CD4-positive, CD25-positive, alpha-beta regulatory T cell (primary cell): ENCODE measurements around the gene TMEM169. TPM values are rescaled to one million over a fixed set of nuclear protein-coding genes. Genes with fewer than 3 reads are reported as not detected.

Experiments
- ATAC-seq, 2 donors: fragments of 150-1000 bp; cut with Tn5 transposase; one replicate each; pipeline ENCODE4 v1.10.0; 2021; ENCODE audit warnings: low read depth in 2 of 2, moderate number of reproducible peaks in 2 of 2, moderate library complexity in 1 of 2
- DNase-seq, 3 donors: peaks; one replicate each; pipeline versions ENCODE4 v3.0.0 to v3.0.0-alpha.2; 2012 to 2022; ENCODE audit warnings: mixed read lengths in 1 of 3
- H3K27ac ChIP-seq: one replicate; pipeline ENCODE4 v1.7.0; 2013; ENCODE audit warnings: mild to moderate bottlenecking, low read length; ENCODE audit not compliant: insufficient read depth, poor library complexity, severe bottlenecking
- H3K27me3 ChIP-seq: one replicate; pipeline ENCODE4 v1.7.0; 2013; ENCODE audit warnings: low read length; ENCODE audit not compliant: control insufficient read depth, insufficient read depth
- H3K36me3 ChIP-seq: one replicate; pipeline ENCODE4 v1.7.0; 2013; ENCODE audit warnings: mild to moderate bottlenecking, low read length, moderate library complexity; ENCODE audit not compliant: control insufficient read depth, insufficient read depth
- H3K4me1 ChIP-seq: 2 replicates; pipeline ENCODE4 v1.7.0; 2013; ENCODE audit warnings: mild to moderate bottlenecking, low read length; ENCODE audit not compliant: insufficient read depth, control insufficient read depth, poor library complexity, severe bottlenecking
- H3K4me3 ChIP-seq: one replicate; pipeline ENCODE4 v1.7.0; 2013; ENCODE audit warnings: low read depth, mild to moderate bottlenecking, low read length, moderate library complexity
- H3K9me3 ChIP-seq, 2 experiments: 1 replicate in 1 of 2; 2 replicates in 1 of 2; pipeline ENCODE4 v1.7.0; 2013; ENCODE audit warnings: low read length in 2 of 2, mild to moderate bottlenecking in 1 of 2, moderate library complexity in 1 of 2; ENCODE audit not compliant: control insufficient read depth in 2 of 2
- H3K27ac Mint-ChIP-seq, 3 donors: one replicate each; pipeline ENCODE4 v1.8.0; 2020 to 2022; ENCODE audit warnings: mild to moderate bottlenecking in 3 of 3, mixed read lengths in 3 of 3, moderate library complexity in 2 of 3
- H3K27me3 Mint-ChIP-seq: one replicate; pipeline ENCODE4 v1.8.0; 2022; ENCODE audit warnings: mild to moderate bottlenecking, mixed read lengths
- H3K36me3 Mint-ChIP-seq: one replicate; pipeline ENCODE4 v1.8.0; 2020; ENCODE audit warnings: mixed read lengths
- H3K4me1 Mint-ChIP-seq, 4 donors: one replicate each; pipeline ENCODE4 v1.8.0; 2020 to 2022; ENCODE audit warnings: mixed read lengths in 4 of 4, mild to moderate bottlenecking in 1 of 4
- H3K4me3 Mint-ChIP-seq, 4 donors: one replicate each; pipeline ENCODE4 v1.8.0; 2020 to 2022; ENCODE audit warnings: mild to moderate bottlenecking in 4 of 4, mixed read lengths in 4 of 4, moderate library complexity in 3 of 4
- H3K9me3 Mint-ChIP-seq, 7 donors: one replicate each; pipeline ENCODE4 v1.8.0; 2020 to 2022; ENCODE audit warnings: mixed read lengths in 7 of 7, mild to moderate bottlenecking in 3 of 7, moderate library complexity in 2 of 7
- polyA plus RNA-seq, 4 donors: library from polyadenylated mRNA; unstranded; fragments of 300-500 nt; fragmentation: Illumina TruSeq; gene quantifications; one replicate each; pipeline ENCODE4 v1.2.3, GENCODE V29; 2021
- total RNA-seq: library from RNA; stranded (reverse); gene quantifications from one replicate; pipeline ENCODE4 v1.2.3, GENCODE V29; 2022

Gene TMEM169
- total and polyA plus RNA-seq, 5 donors from 2014 or later, result 4.6 to 12.8 (median 8.0) TPM

GRCh38 chr2:216147172-216148131 lies 65.7 kb downstream of the TMEM169 start:
- peak in 1 of 3 donors; percentile 8 for DNase-seq
- Mint-ChIP-seq H3K9me3 (no peaks in the 10 kb centered on the region), H3K27ac (peak overlapping the region in 1 of 3 donors; percentile 70), H3K4me3 (no peak overlapping the region), H3K27me3 (no peaks in the 10 kb centered on the region), H3K36me3 (peaks cover 54% of the 10 kb centered on the region), H3K4me1 (peaks cover 21 to 32% (median 28%) of the 10 kb centered on the region in 4 donors)
- H3K36me3 ChIP-seq, result peaks cover 91% of the 10 kb centered on the region
- H3K27ac ChIP-seq, result no peak overlapping the region
- no peaks in the 10 kb centered on the region for H3K4me1 ChIP-seq
- no peaks in the 10 kb centered on the region for H3K9me3 ChIP-seq
- no peaks in the 10 kb centered on the region for H3K27me3 ChIP-seq
- H3K4me3 ChIP-seq, result no peak overlapping the region
- ATAC-seq, result no peak

- Mint-ChIP-seq H3K36me3 (peaks cover 55% of the 10 kb centered on the region), H3K27me3 (no peaks in the 10 kb centered on the region), H3K4me1 (peaks cover 28 to 37% (median 30%) of the 10 kb centered on the region in 4 donors), H3K27ac (peak overlapping the region; percentile 9 to 80 (median 31)), H3K4me3 (no peak overlapping the region), H3K9me3 (no peaks in the 10 kb centered on the region)
- Histone ChIP-seq H3K27ac (no peak overlapping the region), H3K9me3 (no peaks in the 10 kb centered on the region), H3K4me1 (no peaks in the 10 kb centered on the region), H3K36me3 (peaks cover 93% of the 10 kb centered on the region), H3K4me3 (no peak overlapping the region), H3K27me3 (no peaks in the 10 kb centered on the region)
- ATAC-seq, result no peak
- no peak for DNase-seq
Observed at GRCh38 chr2:216148983-216149382, 67.3 kb downstream of the TMEM169 start.

- peaks cover 93% of the 10 kb centered on the region for H3K36me3 ChIP-seq
- H3K4me3 Mint-ChIP-seq, result no peak overlapping the region
- no peaks in the 10 kb centered on the region for H3K4me1 ChIP-seq
- no peaks in the 10 kb centered on the region for H3K9me3 Mint-ChIP-seq
- peak overlapping the region in 2 of 3 donors; percentile 31 to 39 for H3K27ac Mint-ChIP-seq
- no peaks in the 10 kb centered on the region for H3K27me3 Mint-ChIP-seq
- H3K9me3 ChIP-seq, result no peaks in the 10 kb centered on the region
- DNase-seq (no peak), ATAC-seq (no peak)
- H3K27me3 ChIP-seq, result no peaks in the 10 kb centered on the region
- no peak overlapping the region for H3K4me3 ChIP-seq
- H3K36me3 Mint-ChIP-seq, result peaks cover 59% of the 10 kb centered on the region
- H3K27ac ChIP-seq, result no peak overlapping the region
- peaks cover 28 to 37% (median 32%) of the 10 kb centered on the region in 4 donors for H3K4me1 Mint-ChIP-seq
Observed at GRCh38 chr2:216149741-216150140, 68.0 kb downstream of the TMEM169 start.

- Mint-ChIP-seq H3K27me3 (no peaks in the 10 kb centered on the region), H3K4me1 (peaks cover 28 to 42% (median 36%) of the 10 kb centered on the region in 4 donors), H3K4me3 (no peak overlapping the region), H3K36me3 (peaks cover 73% of the 10 kb centered on the region), H3K9me3 (no peaks in the 10 kb centered on the region), H3K27ac (peak overlapping the region in 2 of 3 donors; percentile 31 to 42)
- Histone ChIP-seq H3K27me3 (no peaks in the 10 kb centered on the region), H3K27ac (no peak overlapping the region), H3K4me1 (no peaks in the 10 kb centered on the region), H3K36me3 (peaks cover 94% of the 10 kb centered on the region), H3K4me3 (no peak overlapping the region), H3K9me3 (no peaks in the 10 kb centered on the region)
- no peak for DNase-seq
- no peak for ATAC-seq
Observed at GRCh38 chr2:216151313-216152025, 69.8 kb downstream of the TMEM169 start.

Other genes starting within 250 kb of the TMEM169 start
- 10.8 TPM for gene MREG, start 68.4 kb upstream of the TMEM169 start, total RNA-seq
- 1 to 10 TPM in 3 of 4 donors, under 1 TPM in 1; 0.75 to 2.6 (median 2.0) TPM for gene MREG, start 68.4 kb upstream of the TMEM169 start, polyA plus RNA-seq
- gene PECR, start 110 bp upstream of the TMEM169 start, total RNA-seq, result 28.0 TPM
- gene PECR, start 110 bp upstream of the TMEM169 start, polyA plus RNA-seq, result 10 to 100 TPM; 43.2 to 73.8 (median 49.0) TPM
- 178 TPM for gene XRCC5, start 27.4 kb downstream of the TMEM169 start, total RNA-seq
- gene XRCC5, start 27.4 kb downstream of the TMEM169 start, polyA plus RNA-seq, result 100 to 1,000 TPM; 272 to 336 (median 287) TPM